ENCODE data around the gene MIA. TPM values are rescaled to one million over a fixed set of nuclear protein-coding genes. Genes with fewer than 3 reads are reported as not detected.
A peak's percentile ranks its signal among the peaks of the same experiment; 100 is the strongest.

Gene MIA
- total RNA-seq, 3 donors from 2014 or later: 5.6 to 47.3 TPM; not detected in 1

DNA sequence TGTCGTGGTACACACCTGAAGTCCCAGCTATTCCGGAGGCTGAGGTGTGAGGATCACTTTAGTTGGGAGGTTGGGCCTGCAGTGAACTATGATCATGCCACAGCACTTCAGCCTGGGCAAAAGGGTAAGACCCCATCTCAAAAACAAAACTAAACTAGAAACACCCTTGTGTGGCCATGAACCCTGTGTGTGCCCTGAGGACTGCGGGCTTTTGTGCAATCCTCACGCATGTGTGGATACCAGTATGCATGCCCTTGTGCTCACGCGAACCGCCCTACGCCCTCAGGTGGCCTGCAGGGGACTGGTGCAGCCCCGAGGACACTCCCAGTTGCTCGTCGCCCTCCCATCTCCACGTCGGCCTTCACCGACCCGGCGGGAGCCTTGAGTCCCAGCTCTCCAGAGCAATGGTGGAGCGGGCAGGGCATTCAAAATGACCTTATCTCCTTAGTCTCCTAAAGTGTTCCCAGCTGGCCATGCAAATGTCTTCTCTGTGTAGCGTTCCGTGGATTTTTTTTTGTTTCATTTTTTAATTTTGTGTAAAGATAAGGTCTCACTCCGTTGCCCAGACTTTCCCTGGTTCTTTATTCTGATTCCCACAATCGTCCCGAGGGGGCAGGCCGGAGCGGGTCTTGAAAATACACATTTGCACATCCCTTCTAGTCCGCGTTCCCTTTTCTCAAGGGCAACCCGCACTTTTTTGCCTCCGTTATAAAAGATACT is 22.8 kb downstream of the MIA start:
- Histone ChIP-seq H3K27ac (peak overlapping the region; percentile 96 to 97), H3K36me3 (no peaks in the 10 kb centered on the region), H3K9me3 (no peaks in the 10 kb centered on the region), H3K4me1 (peaks cover 24 to 29% of the 10 kb centered on the region in 2 donors), H3K4me3 (peak overlapping the region; percentile 75 to 97 (median 97)), H3K27me3 (no peaks in the 10 kb centered on the region)
- intact Hi-C loops (cut with DNase I; ENCODE audit: low total_unique reads): no loop called here
- peak in 1 of 2 donors; percentile 74 for DNase-seq (ENCODE audit: low spot score in 2 of 2)
- TF ChIP-seq POLR2AphosphoS5 (IDR thresholded peaks at IDR 0.05) (peak in 1 of 3 donors; percentile 31), POLR2A (IDR thresholded peaks at IDR 0.05) (no peak)
- TF ChIP-seq, protein P1, sequence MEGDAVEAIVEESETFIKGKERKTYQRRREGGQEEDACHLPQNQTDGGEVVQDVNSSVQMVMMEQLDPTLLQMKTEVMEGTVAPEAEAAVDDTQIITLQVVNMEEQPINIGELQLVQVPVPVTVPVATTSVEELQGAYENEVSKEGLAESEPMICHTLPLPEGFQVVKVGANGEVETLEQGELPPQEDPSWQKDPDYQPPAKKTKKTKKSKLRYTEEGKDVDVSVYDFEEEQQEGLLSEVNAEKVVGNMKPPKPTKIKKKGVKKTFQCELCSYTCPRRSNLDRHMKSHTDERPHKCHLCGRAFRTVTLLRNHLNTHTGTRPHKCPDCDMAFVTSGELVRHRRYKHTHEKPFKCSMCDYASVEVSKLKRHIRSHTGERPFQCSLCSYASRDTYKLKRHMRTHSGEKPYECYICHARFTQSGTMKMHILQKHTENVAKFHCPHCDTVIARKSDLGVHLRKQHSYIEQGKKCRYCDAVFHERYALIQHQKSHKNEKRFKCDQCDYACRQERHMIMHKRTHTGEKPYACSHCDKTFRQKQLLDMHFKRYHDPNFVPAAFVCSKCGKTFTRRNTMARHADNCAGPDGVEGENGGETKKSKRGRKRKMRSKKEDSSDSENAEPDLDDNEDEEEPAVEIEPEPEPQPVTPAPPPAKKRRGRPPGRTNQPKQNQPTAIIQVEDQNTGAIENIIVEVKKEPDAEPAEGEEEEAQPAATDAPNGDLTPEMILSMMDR (IDR thresholded peaks at IDR 0.05): peak; percentile 67 to 77 (median 76)

DNA sequence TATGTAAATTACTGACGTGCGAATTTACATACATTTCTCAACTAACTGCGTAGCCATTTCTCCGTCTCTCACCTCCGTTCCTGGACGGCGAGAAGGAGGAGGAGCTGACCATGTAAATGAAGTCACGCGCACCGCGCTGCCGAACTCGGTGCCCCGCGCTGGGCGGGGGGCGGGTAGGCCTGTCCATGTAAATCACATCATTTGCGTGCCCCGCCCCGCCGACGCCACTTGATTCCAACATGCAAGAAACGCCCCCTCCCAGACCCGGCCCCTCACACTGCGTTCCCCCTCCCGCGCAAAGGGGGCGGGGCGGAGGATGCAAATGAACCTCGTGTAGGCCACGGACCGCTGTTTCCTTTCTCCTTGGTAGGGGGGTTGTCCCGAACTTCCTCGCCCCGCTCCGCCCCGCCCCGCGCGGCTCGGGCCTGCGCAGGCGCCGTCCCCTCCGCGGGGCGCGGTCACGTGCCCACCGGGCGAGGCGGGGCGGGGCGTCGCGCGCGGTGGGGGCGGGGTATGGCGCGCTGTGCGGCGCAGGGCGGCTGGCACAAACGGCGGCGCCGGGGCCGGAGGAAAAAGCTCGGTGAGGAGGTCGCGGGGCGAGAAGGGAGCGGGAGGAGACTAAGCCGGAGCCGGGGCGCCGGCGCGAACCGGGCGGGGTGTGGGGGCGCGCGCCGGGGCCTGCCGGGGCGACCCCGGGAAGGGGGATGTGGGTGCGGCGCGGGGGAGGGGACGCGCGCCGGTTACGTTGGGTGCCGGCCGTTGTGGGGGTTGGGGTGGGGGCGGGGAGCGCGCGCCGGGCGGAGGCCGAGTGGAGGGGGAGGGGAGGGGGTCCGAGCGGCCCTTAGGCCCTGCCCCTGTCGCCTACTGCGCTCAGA is 23.6 kb downstream of the MIA start, which contains the start of gene EGLN2:
TSS of gene EGLN2 (plus strand) at position 509 of the 875 bp plus-strand sequence. CDS start 1,382 bp downstream, outside the sequence.
- DNase-seq (ENCODE audit: low spot score in 2 of 2): peak; percentile 100
- Histone ChIP-seq H3K27me3 (no peaks in the 10 kb centered on the region), H3K36me3 (no peaks in the 10 kb centered on the region), H3K4me1 (peaks cover 31 to 37% of the 10 kb centered on the region in 2 donors), H3K9me3 (no peaks in the 10 kb centered on the region), H3K4me3 (peak within 1 kb of the TSS; percentile 75 to 97 (median 97)), H3K27ac (peak within 1 kb of the TSS; percentile 96 to 97)
- intact Hi-C loops (cut with DNase I; ENCODE audit: low total_unique reads): no loop called here
- peak; percentile 41 for TF ChIP-seq POLR2A (IDR thresholded peaks at IDR 0.05)
- TF ChIP-seq, protein P1 (IDR thresholded peaks at IDR 0.05): no peak
- TF ChIP-seq POLR2AphosphoS5 (IDR thresholded peaks at IDR 0.05): peak; percentile 73 to 82 (median 78)

DNA sequence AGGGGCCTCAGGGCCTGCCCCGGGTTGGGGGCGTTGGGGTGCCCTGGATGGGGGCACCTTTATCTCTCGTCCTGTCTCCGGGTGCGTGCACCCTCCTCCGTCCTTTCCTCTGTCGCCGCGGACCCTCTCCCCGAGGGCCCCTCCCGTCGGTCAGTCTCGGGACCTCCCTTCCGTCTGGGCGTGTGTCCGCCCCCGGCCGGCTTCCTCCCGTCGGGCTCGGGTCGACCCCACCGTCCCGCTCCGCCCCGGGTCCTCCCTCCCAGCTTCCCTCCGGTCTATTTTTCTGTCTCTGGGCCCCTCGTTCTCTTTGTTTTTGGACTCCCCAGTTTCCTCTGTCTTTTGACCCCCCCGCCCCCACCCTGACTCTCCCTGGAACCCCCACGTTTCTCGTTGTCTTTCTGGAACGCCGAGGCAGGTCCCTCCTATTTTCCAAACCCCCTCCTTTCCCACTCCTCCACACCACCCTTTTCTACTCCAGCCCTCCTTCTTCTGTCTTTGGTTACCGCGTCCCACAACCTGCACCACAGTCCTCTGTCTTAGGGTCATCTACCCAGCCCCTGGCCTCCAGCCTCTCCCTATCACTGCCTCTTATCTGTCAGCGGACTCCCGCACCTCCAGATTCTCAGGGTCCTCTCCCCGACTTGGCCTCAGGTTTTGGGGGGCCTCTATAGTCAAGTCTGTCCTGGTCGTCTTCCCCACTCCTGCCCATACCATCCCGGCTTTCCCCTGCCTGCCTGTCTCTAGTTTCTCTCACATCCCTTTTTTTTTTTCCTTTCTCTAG is 24.4 kb downstream of the MIA start:
- Histone ChIP-seq H3K27ac (peak overlapping the region; percentile 96 to 97), H3K27me3 (no peaks in the 10 kb centered on the region), H3K9me3 (no peaks in the 10 kb centered on the region), H3K4me1 (peaks cover 32 to 45% of the 10 kb centered on the region in 2 donors), H3K4me3 (peak overlapping the region; percentile 75 to 97 (median 97)), H3K36me3 (no peaks in the 10 kb centered on the region)
- TF ChIP-seq, protein P1 (IDR thresholded peaks at IDR 0.05): no peak
- no peak for TF ChIP-seq POLR2AphosphoS5 (IDR thresholded peaks at IDR 0.05)
- TF ChIP-seq POLR2A (IDR thresholded peaks at IDR 0.05): no peak
- no peak for DNase-seq (ENCODE audit: low spot score in 2 of 2)
- intact Hi-C loops (cut with DNase I; ENCODE audit: low total_unique reads): no loop called here

DNA sequence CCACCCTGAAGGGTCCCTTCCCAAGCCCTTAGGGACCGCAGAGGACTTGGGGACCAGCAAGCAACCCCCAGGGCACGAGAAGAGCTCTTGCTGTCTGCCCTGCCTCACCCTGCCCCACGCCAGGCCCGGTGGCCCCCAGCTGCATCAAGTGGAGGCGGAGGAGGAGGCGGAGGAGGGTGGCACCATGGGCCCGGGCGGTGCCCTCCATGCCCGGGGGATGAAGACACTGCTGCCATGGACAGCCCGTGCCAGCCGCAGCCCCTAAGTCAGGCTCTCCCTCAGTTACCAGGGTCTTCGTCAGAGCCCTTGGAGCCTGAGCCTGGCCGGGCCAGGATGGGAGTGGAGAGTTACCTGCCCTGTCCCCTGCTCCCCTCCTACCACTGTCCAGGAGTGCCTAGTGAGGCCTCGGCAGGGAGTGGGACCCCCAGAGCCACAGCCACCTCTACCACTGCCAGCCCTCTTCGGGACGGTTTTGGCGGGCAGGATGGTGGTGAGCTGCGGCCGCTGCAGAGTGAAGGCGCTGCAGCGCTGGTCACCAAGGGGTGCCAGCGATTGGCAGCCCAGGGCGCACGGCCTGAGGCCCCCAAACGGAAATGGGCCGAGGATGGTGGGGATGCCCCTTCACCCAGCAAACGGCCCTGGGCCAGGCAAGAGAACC is 25.1 kb downstream of the MIA start:
- Histone ChIP-seq H3K4me1 (peaks cover 32 to 52% of the 10 kb centered on the region in 2 donors), H3K9me3 (no peaks in the 10 kb centered on the region), H3K36me3 (no peaks in the 10 kb centered on the region), H3K27ac (peak overlapping the region; percentile 96 to 97), H3K27me3 (no peaks in the 10 kb centered on the region), H3K4me3 (peak overlapping the region; percentile 75 to 97 (median 97))
- TF ChIP-seq POLR2A (IDR thresholded peaks at IDR 0.05) (no peak), POLR2AphosphoS5 (IDR thresholded peaks at IDR 0.05) (no peak)
- TF ChIP-seq, protein P1 (IDR thresholded peaks at IDR 0.05): no peak
- DNase-seq (ENCODE audit: low spot score in 2 of 2): no peak
- intact Hi-C loops (cut with DNase I; ENCODE audit: low total_unique reads): no loop called here

Measured in breast epithelium (tissue), 4 donors.